GM23248 (cell line): ENCODE results near the gene SH3BP2. TPM values are rescaled to one million over a fixed set of nuclear protein-coding genes. Genes with fewer than 3 reads are reported as not detected.

Experiments used
- DNase-seq: peaks from one replicate; pipeline ENCODE4 v3.0.0-alpha.2; 2015
- H2AFZ ChIP-seq: fragments of 200-600 bp; sonication (generic); 2 replicates; pipeline ENCODE4 v1.6.1; 2016; ENCODE audit warnings: antibody characterized with exemption
- H3F3A ChIP-seq: fragments of 200-600 bp; sonication (generic); 2 replicates; pipeline ENCODE4 v1.6.1; 2016; ENCODE audit warnings: mild to moderate bottlenecking, antibody characterized with exemption, mixed run types; ENCODE audit not compliant: insufficient read depth
- H3K27ac ChIP-seq: fragments of 200-600 bp; sonication (generic); 2 replicates; pipeline ENCODE4 v1.5.1; 2016; ENCODE audit warnings: mild to moderate bottlenecking
- H3K27me3 ChIP-seq: fragments of 200-600 bp; sonication (generic); replicated peaks from 2 replicates; pipeline ENCODE4 v1.6.1; 2016; ENCODE audit warnings: mild to moderate bottlenecking; ENCODE audit not compliant: insufficient read depth
- H3K36me3 ChIP-seq: fragments of 200-600 bp; sonication (generic); 2 replicates; pipeline ENCODE4 v1.6.1; 2016; ENCODE audit warnings: low read depth, mild to moderate bottlenecking
- H3K4me1 ChIP-seq: fragments of 200-600 bp; sonication (generic); 2 replicates; pipeline ENCODE4 v1.6.1; 2016; ENCODE audit warnings: mild to moderate bottlenecking; ENCODE audit not compliant: insufficient read depth
- H3K4me2 ChIP-seq: fragments of 200-600 bp; sonication (generic); one replicate; pipeline ENCODE4 v1.6.1; 2016; ENCODE audit warnings: mild to moderate bottlenecking; ENCODE audit not compliant: unreplicated experiment
- H3K4me3 ChIP-seq: fragments of 200-600 bp; sonication (generic); 2 replicates; pipeline ENCODE4 v1.5.1; 2016; ENCODE audit warnings: mild to moderate bottlenecking
- H3K79me2 ChIP-seq: fragments of 200-600 bp; sonication (generic); 2 replicates; pipeline ENCODE4 v1.6.1; 2016; ENCODE audit warnings: mild to moderate bottlenecking; ENCODE audit not compliant: insufficient read depth
- H3K9ac ChIP-seq: fragments of 200-600 bp; sonication (generic); 2 replicates; pipeline ENCODE4 v1.6.1; 2016; ENCODE audit warnings: mild to moderate bottlenecking
- H3K9me2 ChIP-seq: fragments of 200-600 bp; sonication (generic); 2 replicates; pipeline ENCODE4 v1.6.1; 2016; ENCODE audit warnings: mixed run types, mild to moderate bottlenecking, moderate library complexity; ENCODE audit not compliant: insufficient read depth
- H3K9me3 ChIP-seq: fragments of 200-600 bp; sonication (generic); one replicate; pipeline ENCODE4 v1.6.1; 2017; ENCODE audit warnings: low read depth
- H4K20me1 ChIP-seq: fragments of 200-600 bp; sonication (generic); 2 replicates; pipeline ENCODE4 v1.6.0; 2016; ENCODE audit not compliant: insufficient read depth
- EZH2 ChIP-seq: fragments of 200-600 bp; sonication (generic); IDR thresholded peaks from 2 replicates; pipeline ENCODE4 v1.6.1; 2018; ENCODE audit warnings: antibody characterized with exemption, mild to moderate bottlenecking; ENCODE audit not compliant: insufficient read depth, poor library complexity, severe bottlenecking
- EZH2phosphoT487 ChIP-seq: fragments of 200-600 bp; sonication (generic); IDR thresholded peaks from 2 replicates; pipeline ENCODE4 v1.6.1; 2018; ENCODE audit warnings: antibody characterized with exemption, moderate library complexity, mild to moderate bottlenecking, low read depth; ENCODE audit not compliant: insufficient read depth
- WGBS, 2 experiments: methylation state at CpG; one replicate each; pipeline ENCODE4 v1.1.6; 2015 to 2017; ENCODE audit warnings: low lambda C conversion rate in 2 of 2, low coverage in 1 of 2; ENCODE audit errors: missing lambda C conversion rate in 2 of 2; 5-methylcytosine and 5-hydroxymethylcytosine counted together
- in situ Hi-C: fragments of 300-500 bp; cut with MboI; formaldehyde crosslinking; loops from 2 replicates; pipeline ENCODE4 v1.15.0; 2020
- polyA plus RNA-seq: library from polyadenylated mRNA; unstranded; fragments of >200 nt; fragmentation: Nextera tagmentation; extraction: Ambion mirVana; gene quantifications from 2 replicates; pipeline ENCODE4 v1.2.1, GENCODE V29; 2016
- total RNA-seq: library from RNA; depleted of rRNA; stranded (reverse); fragments of >200 nt; shearing (Covaris generic); gene quantifications from 2 replicates; pipeline ENCODE4 v1.2.3, GENCODE V29; 2014

SH3BP2 gene
- total and polyA plus RNA-seq, 2 experiments from 2014 or later = 20.9 to 31.2 TPM

GRCh38 chr4:2822461-2823300 lies 29.8 kb downstream of the SH3BP2 start:
- no peak for TF ChIP-seq EZH2
- Histone ChIP-seq H3K4me2 (no peak overlapping the region), H3K4me1 (no peaks in the 10 kb centered on the region), H3K4me3 (no peak overlapping the region), H3K27ac (no peak overlapping the region), H4K20me1 (no peaks in the 10 kb centered on the region), H3K9me2 (no peaks in the 10 kb centered on the region), H3K9me3 (no peaks in the 10 kb centered on the region), H3K36me3 (no peaks in the 10 kb centered on the region), H3K79me2 (peaks cover 22% of the 10 kb centered on the region), H2AFZ (no peak overlapping the region), H3F3A (no peaks in the 10 kb centered on the region), H3K9ac (no peak overlapping the region), H3K27me3 (no peaks in the 10 kb centered on the region)
- DNase-seq = no peak
- WGBS, 2 experiments = 91% methylated on average over 22 to 23 of the region's 23 CpGs
- in situ Hi-C loops = no loop called here

GRCh38 chr4:2823301-2823670 lies 30.4 kb downstream of the SH3BP2 start:
- H3K9ac ChIP-seq = no peak overlapping the region
- H3F3A ChIP-seq = no peaks in the 10 kb centered on the region
- no peaks in the 10 kb centered on the region for H3K4me1 ChIP-seq
- H3K9me3 ChIP-seq = no peaks in the 10 kb centered on the region
- H4K20me1 ChIP-seq = no peaks in the 10 kb centered on the region
- H3K9me2 ChIP-seq = no peaks in the 10 kb centered on the region
- H3K4me2 ChIP-seq = no peak overlapping the region
- in situ Hi-C loops = no loop called here
- TF ChIP-seq EZH2 (no peak), EZH2phosphoT487 (no peak)
- peaks cover 21% of the 10 kb centered on the region for H3K79me2 ChIP-seq
- H3K36me3 ChIP-seq = no peaks in the 10 kb centered on the region
- H3K4me3 ChIP-seq = no peak overlapping the region
- H2AFZ ChIP-seq = no peak overlapping the region
- 94 to 98% methylated on average over 4 of the region's 4 CpGs for WGBS, 2 experiments
- H3K27me3 ChIP-seq = no peaks in the 10 kb centered on the region
- DNase-seq = no peak
- H3K27ac ChIP-seq = no peak overlapping the region

GRCh38 chr4:2823671-2824328 lies 30.9 kb downstream of the SH3BP2 start:
- H3K9me2 ChIP-seq = no peaks in the 10 kb centered on the region
- H3K27ac ChIP-seq = no peak overlapping the region
- no peak overlapping the region for H3K4me2 ChIP-seq
- H3K79me2 ChIP-seq = peaks cover 15% of the 10 kb centered on the region
- no peaks in the 10 kb centered on the region for H3K36me3 ChIP-seq
- no peaks in the 10 kb centered on the region for H4K20me1 ChIP-seq
- in situ Hi-C loops = no loop called here
- no peak overlapping the region for H3K4me3 ChIP-seq
- WGBS, 2 experiments = 86 to 90% methylated on average over 13 to 14 of the region's 14 CpGs
- no peaks in the 10 kb centered on the region for H3K4me1 ChIP-seq
- H3K27me3 ChIP-seq = no peaks in the 10 kb centered on the region
- H2AFZ ChIP-seq = no peak overlapping the region
- H3F3A ChIP-seq = no peaks in the 10 kb centered on the region
- H3K9ac ChIP-seq = no peak overlapping the region
- DNase-seq = no peak
- H3K9me3 ChIP-seq = no peaks in the 10 kb centered on the region
- TF ChIP-seq EZH2 (no peak), EZH2phosphoT487 (no peak)

GRCh38 chr4:2824329-2824835 lies 31.5 kb downstream of the SH3BP2 start:
- Histone ChIP-seq H3K9ac (no peak overlapping the region), H2AFZ (no peak overlapping the region), H4K20me1 (no peaks in the 10 kb centered on the region), H3K9me3 (no peaks in the 10 kb centered on the region), H3K27ac (no peak overlapping the region), H3K4me3 (no peak overlapping the region), H3K36me3 (no peaks in the 10 kb centered on the region), H3K79me2 (peaks cover 10% of the 10 kb centered on the region; the same call in 1 of the 2 replicates), H3K9me2 (no peaks in the 10 kb centered on the region), H3K4me2 (no peak overlapping the region), H3K27me3 (no peaks in the 10 kb centered on the region), H3K4me1 (no peaks in the 10 kb centered on the region), H3F3A (no peaks in the 10 kb centered on the region)
- in situ Hi-C loops = no loop called here
- DNase-seq = no peak
- WGBS, 2 experiments = 83 to 87% methylated on average over 22 to 24 of the region's 24 CpGs
- TF ChIP-seq EZH2phosphoT487 (no peak), EZH2 (no peak)
